Tibial nerve (tissue), 4 donors: ENCODE measurements around the gene ERI3.

Experiments
- EP300 ChIP-seq, 2 donors: sonication (generic); formaldehyde crosslinking; IDR thresholded peaks; one replicate each; pipeline ENCODE4 v1.6.1; 2017; ENCODE audit warnings: antibody characterized with exemption in 2 of 2, mild to moderate bottlenecking in 1 of 2
- POLR2A ChIP-seq, 2 donors: fragments of 450-650 bp; IDR thresholded peaks; one replicate each; pipeline ENCODE4 v1.6.1; 2017; ENCODE audit warnings: antibody characterized with exemption in 2 of 2, mild to moderate bottlenecking in 2 of 2, moderate library complexity in 2 of 2
- TF ChIP-seq, protein P1 (sequence below), 5 experiments: fragments of 200-600 bp in 3 of 5; fragments of 450-650 bp in 2 of 5; sonication (generic) in 3 of 5; IDR thresholded peaks; one replicate each; pipeline ENCODE4 v1.5.1; 2016 to 2019; ENCODE audit warnings: antibody characterized with exemption in 5 of 5, mild to moderate bottlenecking in 3 of 5, moderate library complexity in 2 of 5

DNA sequence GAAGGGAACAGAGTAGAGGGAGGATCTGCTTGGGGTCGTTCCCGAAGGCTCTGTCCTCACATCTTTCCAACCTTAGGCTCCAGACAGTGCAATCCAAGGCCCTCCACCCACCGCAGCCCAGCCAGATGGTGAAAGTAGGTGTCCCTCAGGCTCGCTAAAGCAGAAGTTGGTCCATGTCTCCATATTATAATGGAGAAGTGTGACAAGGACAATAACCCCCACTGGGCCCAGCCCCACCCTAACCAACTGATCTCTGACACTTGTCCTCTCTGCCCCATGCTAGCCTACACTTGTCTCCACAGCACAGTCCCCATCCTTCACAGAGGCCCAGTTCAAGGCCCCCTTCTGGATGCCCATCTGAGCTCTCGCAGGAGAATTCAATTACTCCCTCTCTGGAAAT, 93.1 kb downstream of the ERI3 start:
- TF ChIP-seq, protein P1, sequence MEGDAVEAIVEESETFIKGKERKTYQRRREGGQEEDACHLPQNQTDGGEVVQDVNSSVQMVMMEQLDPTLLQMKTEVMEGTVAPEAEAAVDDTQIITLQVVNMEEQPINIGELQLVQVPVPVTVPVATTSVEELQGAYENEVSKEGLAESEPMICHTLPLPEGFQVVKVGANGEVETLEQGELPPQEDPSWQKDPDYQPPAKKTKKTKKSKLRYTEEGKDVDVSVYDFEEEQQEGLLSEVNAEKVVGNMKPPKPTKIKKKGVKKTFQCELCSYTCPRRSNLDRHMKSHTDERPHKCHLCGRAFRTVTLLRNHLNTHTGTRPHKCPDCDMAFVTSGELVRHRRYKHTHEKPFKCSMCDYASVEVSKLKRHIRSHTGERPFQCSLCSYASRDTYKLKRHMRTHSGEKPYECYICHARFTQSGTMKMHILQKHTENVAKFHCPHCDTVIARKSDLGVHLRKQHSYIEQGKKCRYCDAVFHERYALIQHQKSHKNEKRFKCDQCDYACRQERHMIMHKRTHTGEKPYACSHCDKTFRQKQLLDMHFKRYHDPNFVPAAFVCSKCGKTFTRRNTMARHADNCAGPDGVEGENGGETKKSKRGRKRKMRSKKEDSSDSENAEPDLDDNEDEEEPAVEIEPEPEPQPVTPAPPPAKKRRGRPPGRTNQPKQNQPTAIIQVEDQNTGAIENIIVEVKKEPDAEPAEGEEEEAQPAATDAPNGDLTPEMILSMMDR (IDR thresholded peaks at IDR 0.05) = no peak
- TF ChIP-seq POLR2A (IDR thresholded peaks at IDR 0.05) (no peak), EP300 (IDR thresholded peaks at IDR 0.05) (no peak)
